Transverse colon (tissue), 4 donors: ENCODE results near the gene THBS2. TPM values are rescaled to one million over a fixed set of nuclear protein-coding genes. Genes with fewer than 3 reads are reported as not detected.

Experiments
- DNase-seq: peaks from one replicate; pipeline ENCODE4 v3.0.0-alpha.2; 2019
- H3K27ac ChIP-seq, 4 donors: fragments of 200-600 bp; sonication (generic); 2 replicates each; pipeline ENCODE4 v1.5.1; 2016 to 2018; ENCODE audit warnings: inconsistent platforms in 4 of 4
- H3K27me3 ChIP-seq: fragments of 200-600 bp; sonication (generic); 2 replicates; pipeline ENCODE4 v1.5.1; 2017; ENCODE audit warnings: inconsistent platforms
- H3K36me3 ChIP-seq, 4 donors: fragments of 200-600 bp; sonication (generic); 2 replicates each; pipeline ENCODE4 v1.5.1; 2017 to 2019; ENCODE audit warnings: inconsistent platforms in 4 of 4
- H3K4me1 ChIP-seq, 4 donors: fragments of 200-600 bp; sonication (generic); 2 replicates each; pipeline ENCODE4 v1.5.1; 2017 to 2020; ENCODE audit warnings: inconsistent platforms in 4 of 4
- H3K4me3 ChIP-seq, 4 donors: fragments of 200-600 bp; sonication (generic); 1 replicate in 1 of 4; 2 replicates in 3 of 4; pipeline versions ENCODE4 v1.5.1 to v1.6.1; 2017 to 2019; ENCODE audit warnings: inconsistent platforms in 4 of 4
- H3K9me3 ChIP-seq, 2 donors: fragments of 200-600 bp; sonication (generic); 2 replicates each; pipeline ENCODE4 v1.5.1; 2017 to 2019; ENCODE audit warnings: inconsistent platforms in 2 of 2
- CTCF ChIP-seq, 5 experiments: fragments of 200-600 bp in 3 of 5; fragments of 450-650 bp in 2 of 5; sonication (generic) in 3 of 5; IDR thresholded peaks; 1 replicate in 2 of 5; 2 replicates in 3 of 5; pipeline ENCODE4 v1.5.1; 2016 to 2017; ENCODE audit warnings: antibody characterized with exemption in 5 of 5, inconsistent platforms in 3 of 5, mild to moderate bottlenecking in 2 of 5, moderate library complexity in 1 of 5
- EP300 ChIP-seq: sonication (generic); formaldehyde crosslinking; IDR thresholded peaks from one replicate; pipeline ENCODE4 v1.6.1; 2017; ENCODE audit warnings: antibody characterized with exemption, low read depth
- POLR2A ChIP-seq: fragments of 450-650 bp; IDR thresholded peaks from one replicate; pipeline ENCODE4 v1.6.1; 2016; ENCODE audit warnings: antibody characterized with exemption, mild to moderate bottlenecking, moderate library complexity
- POLR2AphosphoS5 ChIP-seq, 3 donors: sonication (generic); formaldehyde crosslinking; IDR thresholded peaks; one replicate each; pipeline ENCODE4 v1.6.1; 2016; ENCODE audit warnings: antibody characterized with exemption in 3 of 3
- WGBS, 2 donors: methylation state at CpG; one replicate each; pipeline ENCODE4 v1.1.5; 2018; ENCODE audit warnings: low coverage in 1 of 2; 5-methylcytosine and 5-hydroxymethylcytosine counted together
- in situ Hi-C, 4 donors: fragments of 200-750 bp; cut with MboI; loops; one replicate each; pipeline versions ENCODE4 v1.15.0 to v1.15.1; 2017; ENCODE audit warnings: low sequenced_read_pairs in 3 of 4, low pct_ligation_motif_present in 1 of 4, low pct_unique_long_range_greater_than_20kb in 1 of 4
- intact Hi-C: fragments of 100-400 bp; cut with DNase I; formaldehyde crosslinking; loops from one replicate; pipeline ENCODE4 v1.15.1; 2023; ENCODE audit warnings: low total_unique reads
- total RNA-seq, 4 donors: library from RNA; depleted of rRNA; stranded (reverse); fragments of >200 nt; gene quantifications; one replicate each; pipeline ENCODE4 v1.1.0, GENCODE V29; 2016

The THBS2 gene
- total RNA-seq, 4 donors from 2014 or later: 11.5 to 25.5 (median 18.1) TPM

- TF ChIP-seq POLR2A: no peak
- TF ChIP-seq CTCF (IDR thresholded peaks at IDR 0.05): no peak
- TF ChIP-seq POLR2AphosphoS5 (IDR thresholded peaks at IDR 0.05): no peak
- no peak for TF ChIP-seq EP300
- in situ Hi-C loops (no loop called here), intact Hi-C loops (no loop called here)
- Histone ChIP-seq H3K27me3 (no peaks in the 10 kb centered on the region), H3K4me1 (no peaks in the 10 kb centered on the region), H3K9me3 (no peaks in the 10 kb centered on the region), H3K4me3 (no peak overlapping the region), H3K36me3 (no peaks in the 10 kb centered on the region), H3K27ac (no peak overlapping the region)
- 84 to 90% methylated on average over 5 to 10 of the region's 10 CpGs for WGBS, 2 donors
- no peak for DNase-seq
Observed at GRCh38 chr6:169288591-169288990, 34.9 kb upstream of the THBS2 start.

- no peak overlapping the region for H3K27ac ChIP-seq
- 20 to 69% methylated on average over 1 to 6 of the region's 6 CpGs for WGBS, 2 donors
Observed at GRCh38 chr6:169287675-169288074, 34.0 kb upstream of the THBS2 start.

GRCh38 chr6:169286961-169287360 is 33.3 kb upstream of the THBS2 start:
- Histone ChIP-seq H3K9me3 (no peaks in the 10 kb centered on the region), H3K27ac (no peak overlapping the region), H3K4me1 (no peaks in the 10 kb centered on the region), H3K36me3 (no peaks in the 10 kb centered on the region), H3K4me3 (no peak overlapping the region), H3K27me3 (no peaks in the 10 kb centered on the region)
- WGBS, 2 donors: 77 to 81% methylated on average over 6 to 7 of the region's 7 CpGs
- in situ Hi-C loops (no loop called here), intact Hi-C loops (no loop called here)
- TF ChIP-seq CTCF (IDR thresholded peaks at IDR 0.05) (no peak), EP300 (no peak), POLR2AphosphoS5 (IDR thresholded peaks at IDR 0.05) (no peak), POLR2A (no peak)
- DNase-seq: no peak

More at GRCh38 chr6:169287675-169288074, 34.0 kb upstream of the THBS2 start:
- Histone ChIP-seq H3K27me3 (no peaks in the 10 kb centered on the region), H3K4me1 (no peaks in the 10 kb centered on the region), H3K9me3 (no peaks in the 10 kb centered on the region), H3K4me3 (no peak overlapping the region), H3K36me3 (no peaks in the 10 kb centered on the region)
- DNase-seq: no peak
- no peak for TF ChIP-seq EP300
- no peak for TF ChIP-seq POLR2A
- TF ChIP-seq POLR2AphosphoS5 (IDR thresholded peaks at IDR 0.05): no peak
- no peak for TF ChIP-seq CTCF (IDR thresholded peaks at IDR 0.05)
- intact Hi-C loops (no loop called here), in situ Hi-C loops (no loop called here)

- WGBS, 2 donors: 83% methylated on average over 3 of the region's 3 CpGs; no CpG with 5 or more reads in 1 of the 2 donors
Observed at GRCh38 chr6:169285165-169285564, 31.5 kb upstream of the THBS2 start.

More at GRCh38 chr6:169285165-169285564, 31.5 kb upstream of the THBS2 start:
- TF ChIP-seq EP300 (no peak), POLR2A (no peak), CTCF (IDR thresholded peaks at IDR 0.05) (no peak), POLR2AphosphoS5 (IDR thresholded peaks at IDR 0.05) (no peak)
- DNase-seq: no peak
- in situ Hi-C loops (no loop called here), intact Hi-C loops (no loop called here)
- H3K27me3 ChIP-seq: no peaks in the 10 kb centered on the region
- H3K4me3 ChIP-seq: no peak overlapping the region
- no peaks in the 10 kb centered on the region for H3K9me3 ChIP-seq
- H3K4me1 ChIP-seq: no peaks in the 10 kb centered on the region
- H3K36me3 ChIP-seq: no peaks in the 10 kb centered on the region
- no peak overlapping the region for H3K27ac ChIP-seq
